HG03039 (cell line): ENCODE results near the gene SIDT2.
A peak's percentile ranks its signal among the peaks of the same experiment; 100 is the strongest.
"Not testable (repeated sequence)": the region's sequence is repeated elsewhere in the genome, so short reads cannot be mapped to it uniquely, and the experiment has no call there.

ENCODE experiments used
- ATAC-seq: cut with Tn5 transposase; IDR thresholded peaks from one replicate; pipeline ENCODE4 v1.9.1; 2021; ENCODE audit warnings: mild to moderate bottlenecking, moderate library complexity; ENCODE audit not compliant: unreplicated experiment

Gene SIDT2

GRCh38 chr11:117171404-117172061, 7.0 kb upstream of the SIDT2 start:
- no peak for ATAC-seq

- no peak for ATAC-seq
These were observed 5.7 kb upstream of the SIDT2 start for GRCh38 chr11:117172724-117173421.

DNA sequence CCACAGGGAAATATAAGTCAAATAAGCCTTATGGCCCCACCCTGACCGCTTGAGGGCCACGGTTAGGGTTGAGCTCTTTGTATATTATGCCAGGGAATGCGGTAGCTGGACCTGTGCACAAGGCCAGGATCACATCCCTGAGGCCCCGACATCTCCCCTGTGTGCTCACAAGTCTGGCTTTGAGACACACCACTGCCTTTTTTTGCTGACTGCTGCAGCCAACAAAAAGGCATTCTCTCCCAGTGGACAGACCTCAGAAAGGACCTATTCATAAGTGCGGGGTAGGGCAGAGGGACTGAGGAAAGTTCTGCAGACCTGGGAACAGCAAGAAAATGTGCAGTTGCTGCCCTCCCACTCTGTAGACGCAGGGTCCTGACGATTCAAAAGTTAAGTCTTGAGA, 3.4 kb upstream of the SIDT2 start:
- ATAC-seq: no peak

GRCh38 chr11:117175781-117176180, 2.8 kb upstream of the SIDT2 start:
- ATAC-seq: no peak

- no peak for ATAC-seq
These were observed 2.4 kb upstream of the SIDT2 start for GRCh38 chr11:117176186-117176585.

DNA sequence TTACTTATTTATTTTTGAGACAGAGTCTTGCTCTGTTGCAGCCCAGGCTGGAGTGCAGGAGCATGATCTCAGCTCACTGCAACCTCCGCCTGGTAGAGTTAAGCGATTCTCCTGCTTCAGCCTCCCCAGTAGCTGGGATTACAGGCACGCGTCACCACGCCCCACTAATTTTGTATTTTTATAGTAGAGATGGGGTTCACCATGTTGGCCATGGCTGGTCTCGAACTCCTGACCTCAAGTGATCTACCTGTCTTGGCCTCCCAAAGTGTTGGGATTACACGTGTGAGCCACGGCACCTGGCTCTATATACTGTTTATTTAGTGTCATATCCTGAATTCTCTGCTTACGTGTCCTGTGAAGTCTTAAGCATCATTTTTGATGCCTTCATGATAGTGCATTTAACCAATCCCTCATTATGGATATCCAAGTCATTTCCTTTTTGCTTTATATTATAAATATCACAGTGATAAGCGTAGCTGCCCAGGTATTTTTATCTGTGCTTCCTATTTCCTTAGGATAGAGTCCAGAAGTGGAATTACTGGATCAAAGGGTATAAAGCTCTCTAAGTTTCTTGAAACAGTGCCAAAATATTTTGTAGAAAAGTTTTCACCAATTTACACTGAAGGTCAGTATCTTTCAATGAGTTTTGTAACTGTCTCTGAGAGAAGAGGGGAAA, 871 bp upstream of the SIDT2 start:
- ATAC-seq: no peak

- peak; percentile 11 for ATAC-seq
These were observed 781 bp downstream of the SIDT2 start for GRCh38 chr11:117179048-117179999.

- ATAC-seq: no peak
These were observed 1.5 kb downstream of the SIDT2 start for GRCh38 chr11:117180020-117180419.

- no peak for ATAC-seq
These were observed 2.4 kb downstream of the SIDT2 start for GRCh38 chr11:117180661-117181585.

DNA sequence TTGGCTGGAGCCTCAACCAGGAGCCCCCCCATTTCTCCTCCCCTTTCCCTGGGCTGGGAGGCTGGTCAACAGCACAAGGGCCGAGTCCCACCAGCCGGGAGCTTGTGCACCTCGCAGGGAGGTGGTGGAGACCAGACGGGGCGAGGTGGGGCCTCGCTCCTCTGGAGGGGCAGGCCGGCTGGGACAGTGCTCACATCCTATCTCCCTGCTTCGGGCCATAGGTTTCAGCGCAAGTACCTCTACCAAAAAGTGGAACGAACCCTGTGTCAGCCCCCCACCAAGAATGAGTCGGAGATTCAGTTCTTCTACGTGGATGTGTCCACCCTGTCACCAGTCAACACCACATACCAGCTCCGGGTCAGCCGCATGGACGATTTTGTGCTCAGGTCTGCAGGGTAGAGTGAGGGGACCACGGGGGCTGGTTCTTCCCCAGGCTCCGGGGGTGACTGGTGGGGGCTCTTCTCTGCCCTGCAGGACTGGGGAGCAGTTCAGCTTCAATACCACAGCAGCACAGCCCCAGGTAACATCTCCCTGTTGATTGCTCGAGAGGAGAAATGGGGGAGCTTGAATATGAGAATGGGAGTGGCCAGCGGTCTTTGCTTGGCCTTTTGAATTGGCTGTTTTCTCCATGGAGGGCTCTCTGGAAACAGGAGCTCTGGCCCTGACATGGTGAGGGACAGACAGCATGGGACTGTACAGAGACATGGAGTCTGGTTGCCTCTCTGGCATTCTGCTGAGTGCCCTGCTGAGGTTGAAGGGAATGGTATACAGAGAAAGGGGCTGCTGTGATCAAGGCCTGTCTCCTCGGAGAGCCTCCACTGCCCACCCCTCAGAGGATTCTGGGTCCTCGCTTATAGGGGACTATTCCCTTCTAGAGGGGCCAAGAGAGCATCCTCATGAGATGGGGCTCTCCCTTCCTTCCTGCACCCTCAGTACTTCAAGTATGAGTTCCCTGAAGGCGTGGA, 3.3 kb downstream of the SIDT2 start:
- ATAC-seq: no peak

DNA sequence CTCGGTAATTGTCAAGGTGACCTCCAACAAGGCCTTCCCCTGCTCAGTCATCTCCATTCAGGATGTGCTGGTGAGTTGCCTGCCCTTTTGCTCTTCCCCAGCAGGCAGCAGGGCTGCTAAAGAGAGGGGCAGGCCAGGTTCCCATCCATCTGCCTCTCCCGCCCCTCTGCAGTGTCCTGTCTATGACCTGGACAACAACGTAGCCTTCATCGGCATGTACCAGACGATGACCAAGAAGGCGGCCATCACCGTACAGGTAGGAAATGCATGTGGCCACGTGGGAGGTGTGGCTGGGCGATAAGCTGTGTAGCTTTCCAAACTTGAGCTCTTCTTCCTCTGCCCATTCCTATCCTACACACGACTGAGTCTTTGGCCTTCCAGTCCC, 4.0 kb downstream of the SIDT2 start:
- ATAC-seq: no peak

- ATAC-seq: not testable (repeated sequence)
These were observed 4.6 kb downstream of the SIDT2 start for GRCh38 chr11:117183178-117183577.

- ATAC-seq: no peak
These were observed 5.3 kb downstream of the SIDT2 start for GRCh38 chr11:117183724-117184349.

- ATAC-seq: no peak
These were observed 7.3 kb downstream of the SIDT2 start for GRCh38 chr11:117185736-117186430.

GRCh38 chr11:117186431-117186761, 7.9 kb downstream of the SIDT2 start:
- ATAC-seq: no peak

DNA sequence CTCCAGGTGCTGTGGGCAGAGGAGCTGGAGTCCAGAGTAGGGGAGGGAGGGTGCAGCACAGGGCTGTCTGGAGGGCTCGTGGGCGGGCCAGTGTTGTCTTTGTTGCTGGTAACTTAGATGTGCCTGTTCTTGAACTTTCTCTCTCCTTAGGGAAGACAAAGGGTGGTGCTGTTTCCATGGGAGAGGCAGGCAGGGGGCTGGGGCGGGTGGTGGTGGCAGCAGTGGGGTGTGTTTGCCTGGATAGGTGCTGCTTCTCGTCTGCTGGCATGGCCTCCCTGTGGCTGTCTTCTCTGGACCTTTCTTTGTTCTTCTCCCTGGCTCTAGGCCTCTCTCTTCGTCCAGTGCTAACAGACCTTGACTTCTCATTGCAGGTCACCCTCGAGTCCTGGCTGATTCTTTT, 8.5 kb downstream of the SIDT2 start:
- ATAC-seq: no peak

DNA sequence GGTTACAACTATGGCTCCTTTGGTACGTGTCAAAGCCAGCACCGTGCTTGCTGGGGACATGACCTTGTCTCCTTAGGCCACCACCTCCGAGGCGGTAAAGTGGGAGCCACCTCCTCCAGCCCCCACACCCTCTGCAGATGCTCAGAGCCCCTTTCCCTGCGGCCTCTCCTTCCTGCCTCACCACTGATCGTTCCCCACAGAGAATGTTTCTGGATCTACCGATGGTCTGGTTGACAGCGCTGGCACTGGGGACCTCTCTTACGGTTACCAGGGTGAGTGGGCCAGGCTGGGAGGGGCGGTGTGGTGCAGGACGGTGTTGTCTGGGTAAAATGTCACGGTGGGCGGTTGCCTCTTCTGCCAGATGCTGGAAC, 8.9 kb downstream of the SIDT2 start:
- ATAC-seq: no peak
